Sigmoid colon (tissue), 7 donors: Measurements from ENCODE around the gene SH3PXD2B. TPM values are rescaled to one million over a fixed set of nuclear protein-coding genes. Genes with fewer than 3 reads are reported as not detected.
A peak's percentile ranks its signal among the peaks of the same experiment; 100 is the strongest.

Experiments used
- DNase-seq: peaks from one replicate; pipeline ENCODE4 v3.0.0-alpha.2; 2019
- H3K27ac ChIP-seq, 4 donors: fragments of 200-600 bp; sonication (generic); one replicate each; pipeline ENCODE4 v1.5.1; 2016 to 2019; ENCODE audit warnings: mild to moderate bottlenecking in 1 of 4
- H3K27me3 ChIP-seq, 3 donors: fragments of 200-600 bp; sonication (generic); one replicate each; pipeline ENCODE4 v1.5.1; 2019; ENCODE audit warnings: mild to moderate bottlenecking in 1 of 3
- H3K36me3 ChIP-seq, 4 donors: fragments of 200-600 bp; sonication (generic); one replicate each; pipeline ENCODE4 v1.5.1; 2016 to 2019
- H3K4me1 ChIP-seq, 4 donors: fragments of 200-600 bp; sonication (generic); one replicate each; pipeline ENCODE4 v1.5.1; 2017 to 2019
- H3K4me3 ChIP-seq, 4 donors: fragments of 200-600 bp; sonication (generic); one replicate each; pipeline ENCODE4 v1.5.1; 2017 to 2019; ENCODE audit warnings: mild to moderate bottlenecking in 2 of 4, moderate library complexity in 1 of 4
- H3K9me3 ChIP-seq, 4 donors: fragments of 200-600 bp in 3 of 4; sonication (generic) in 3 of 4; one replicate each; pipeline versions ENCODE4 v1.5.1 to v1.6.1; 2013 to 2019
- CTCF ChIP-seq, 4 experiments: fragments of 450-650 bp in 3 of 4; fragments of 200-600 bp in 1 of 4; IDR thresholded peaks; one replicate each; pipeline ENCODE4 v1.5.1; 2016 to 2019; ENCODE audit warnings: antibody characterized with exemption in 4 of 4, mild to moderate bottlenecking in 3 of 4, moderate library complexity in 2 of 4
- EP300 ChIP-seq, 4 donors: sonication (generic); formaldehyde crosslinking; IDR thresholded peaks; one replicate each; pipeline ENCODE4 v1.6.1; 2017; ENCODE audit warnings: antibody characterized with exemption in 4 of 4
- POLR2A ChIP-seq, 2 donors: fragments of 450-650 bp; IDR thresholded peaks; one replicate each; pipeline ENCODE4 v1.6.1; 2016; ENCODE audit warnings: antibody characterized with exemption in 2 of 2, mild to moderate bottlenecking in 2 of 2, moderate library complexity in 2 of 2
- POLR2AphosphoS5 ChIP-seq, 4 donors: sonication (generic); formaldehyde crosslinking; IDR thresholded peaks; one replicate each; pipeline ENCODE4 v1.6.1; 2017; ENCODE audit warnings: antibody characterized with exemption in 4 of 4
- WGBS, 2 donors: extraction: QIAGEN DNeasy Blood & Tissue Kit; methylation state at CpG; one replicate each; pipeline ENCODE4 v1.1.7; 2013; 5-methylcytosine and 5-hydroxymethylcytosine counted together
- intact Hi-C: fragments of 100-400 bp; cut with DNase I; formaldehyde crosslinking; loops from one replicate; pipeline ENCODE4 v1.15.1; 2023
- polyA plus RNA-seq, 3 donors: library from polyadenylated mRNA; stranded (reverse); fragments of 200-250 nt; gene quantifications; one replicate each; pipeline ENCODE4 v1.2.3, GENCODE V29; 2013
- total RNA-seq, 4 donors: library from RNA; depleted of rRNA; stranded (reverse); fragments of >200 nt; gene quantifications; one replicate each; pipeline ENCODE4 v1.1.0, GENCODE V29; 2016
- donor health status: healthy with polysubstance abuse.
- donor health status: Bipolar disorder and iron deficiency.
- donor health status: healthy.

The SH3PXD2B gene
- total and polyA plus RNA-seq, 7 donors = 3.6 to 45.7 (median 19.3) TPM

GRCh38 chr5:172477466-172477865 is 23.1 kb upstream of the SH3PXD2B start:
- intact Hi-C loops = loop anchor here (5.0 kb wide), 2 partner anchors 45 to 455 kb away; no protein-coding TSS in a partner anchor
- Histone ChIP-seq H3K27me3 (no peaks in the 10 kb centered on the region), H3K27ac (no peak overlapping the region)

GRCh38 chr5:172474293-172474692 is 20.0 kb upstream of the SH3PXD2B start:
- H3K9me3 ChIP-seq = no peaks in the 10 kb centered on the region
- no peak overlapping the region for H3K4me3 ChIP-seq
- no peaks in the 10 kb centered on the region for H3K36me3 ChIP-seq
- no peak overlapping the region for H3K27ac ChIP-seq
- TF ChIP-seq POLR2AphosphoS5 (IDR thresholded peaks at IDR 0.05) (no peak), EP300 (IDR thresholded peaks at IDR 0.05) (no peak), CTCF (IDR thresholded peaks at IDR 0.05) (no peak), POLR2A (IDR thresholded peaks at IDR 0.05) (no peak)
- DNase-seq = peak; percentile 21
- 84 to 87% methylated on average over 7 of the region's 7 CpGs for WGBS, 2 donors
- H3K27me3 ChIP-seq = no peaks in the 10 kb centered on the region
- H3K4me1 ChIP-seq = peaks cover 0 to 10% (median 6%) of the 10 kb centered on the region in 4 donors
- intact Hi-C loops = loop anchor here (5.0 kb wide), 1 partner anchor 478 kb away; no protein-coding TSS in a partner anchor

More at GRCh38 chr5:172477466-172477865, 23.1 kb upstream of the SH3PXD2B start:
- Histone ChIP-seq H3K9me3 (no peaks in the 10 kb centered on the region), H3K4me3 (no peak overlapping the region), H3K36me3 (no peaks in the 10 kb centered on the region), H3K4me1 (peaks cover 0 to 15% (median 8%) of the 10 kb centered on the region in 4 donors)
- TF ChIP-seq POLR2A (IDR thresholded peaks at IDR 0.05) (no peak), CTCF (IDR thresholded peaks at IDR 0.05) (no peak), POLR2AphosphoS5 (IDR thresholded peaks at IDR 0.05) (no peak), EP300 (IDR thresholded peaks at IDR 0.05) (no peak)
- peak; percentile 49 for DNase-seq
- 75 to 83% methylated on average over 4 of the region's 4 CpGs for WGBS, 2 donors

- no peaks in the 10 kb centered on the region for H3K9me3 ChIP-seq
- no peak overlapping the region for H3K4me3 ChIP-seq
- DNase-seq = no peak
- WGBS, 2 donors = 38 to 78% methylated on average over 5 of the region's 5 CpGs
- no peak overlapping the region for H3K27ac ChIP-seq
- no peaks in the 10 kb centered on the region for H3K36me3 ChIP-seq
- H3K4me1 ChIP-seq = peaks cover 0 to 7% (median 3%) of the 10 kb centered on the region in 4 donors
- intact Hi-C loops = loop anchor here (5.0 kb wide), 1 partner anchor 479 kb away; no protein-coding TSS in a partner anchor
- TF ChIP-seq CTCF (IDR thresholded peaks at IDR 0.05) = no peak
- no peak for TF ChIP-seq POLR2AphosphoS5 (IDR thresholded peaks at IDR 0.05)
- H3K27me3 ChIP-seq = no peaks in the 10 kb centered on the region
These were observed 19.1 kb upstream of the SH3PXD2B start for GRCh38 chr5:172473427-172473826.

GRCh38 chr5:172469697-172470096 is 15.4 kb upstream of the SH3PXD2B start:
- Histone ChIP-seq H3K4me3 (no peak overlapping the region), H3K36me3 (no peaks in the 10 kb centered on the region), H3K27ac (no peak overlapping the region), H3K9me3 (no peaks in the 10 kb centered on the region), H3K27me3 (no peaks in the 10 kb centered on the region), H3K4me1 (no peaks in the 10 kb centered on the region)
- TF ChIP-seq POLR2AphosphoS5 (IDR thresholded peaks at IDR 0.05) (no peak), EP300 (IDR thresholded peaks at IDR 0.05) (no peak), POLR2A (IDR thresholded peaks at IDR 0.05) (no peak), CTCF (IDR thresholded peaks at IDR 0.05) (no peak)
- intact Hi-C loops = loop anchor here (5.0 kb wide), 1 partner anchor 483 kb away; no protein-coding TSS in a partner anchor
- peak; percentile 58 for DNase-seq
- 45 to 85% methylated on average over 7 of the region's 7 CpGs for WGBS, 2 donors

GRCh38 chr5:172466062-172466461 is 11.7 kb upstream of the SH3PXD2B start:
- no peak for DNase-seq
- WGBS, 2 donors = 90 to 92% methylated on average over 7 of the region's 7 CpGs
- TF ChIP-seq POLR2AphosphoS5 (IDR thresholded peaks at IDR 0.05) (no peak), POLR2A (IDR thresholded peaks at IDR 0.05) (no peak), CTCF (IDR thresholded peaks at IDR 0.05) (no peak), EP300 (IDR thresholded peaks at IDR 0.05) (no peak)
- no peaks in the 10 kb centered on the region for H3K9me3 ChIP-seq
- no peak overlapping the region for H3K27ac ChIP-seq
- no peaks in the 10 kb centered on the region for H3K4me1 ChIP-seq
- no peak overlapping the region for H3K4me3 ChIP-seq
- intact Hi-C loops = no loop called here
- H3K36me3 ChIP-seq = no peaks in the 10 kb centered on the region
- H3K27me3 ChIP-seq = no peaks in the 10 kb centered on the region
